ENCODE measurements around the gene GALM.

GALM gene

GRCh38 chr2:38763228-38763627 is 97.3 kb downstream of the GALM start:
- FAIRE-seq (no peak), DNase-seq (ENCODE audit: insufficient read length, low spot score) (no peak)
- TF ChIP-seq CTCF (IDR thresholded peaks at IDR 0.05; ENCODE audit: insufficient read depth, missing control alignments): no peak

- TF ChIP-seq CTCF (IDR thresholded peaks at IDR 0.05; ENCODE audit: insufficient read depth, missing control alignments): no peak
- FAIRE-seq (no peak), DNase-seq (ENCODE audit: insufficient read length, low spot score) (no peak)
Measured at GRCh38 chr2:38763728-38764127, 97.8 kb downstream of the GALM start.

GRCh38 chr2:38765149-38765548 is 99.2 kb downstream of the GALM start:
- no peak for FAIRE-seq
- DNase-seq (ENCODE audit: insufficient read length, low spot score): no peak
- TF ChIP-seq CTCF (IDR thresholded peaks at IDR 0.05; ENCODE audit: insufficient read depth, missing control alignments): no peak

- FAIRE-seq: no peak
- no peak for DNase-seq (ENCODE audit: insufficient read length, low spot score)
- TF ChIP-seq CTCF (IDR thresholded peaks at IDR 0.05; ENCODE audit: insufficient read depth, missing control alignments): no peak
Measured at GRCh38 chr2:38765551-38765950, 99.6 kb downstream of the GALM start.

GRCh38 chr2:38771632-38772031 is 105.7 kb downstream of the GALM start:
- no peak for FAIRE-seq
- DNase-seq (ENCODE audit: insufficient read length, low spot score): no peak
- TF ChIP-seq CTCF (IDR thresholded peaks at IDR 0.05; ENCODE audit: insufficient read depth, missing control alignments): no peak

GRCh38 chr2:38775097-38775920 is 109.4 kb downstream of the GALM start:
- TF ChIP-seq CTCF (IDR thresholded peaks at IDR 0.05; ENCODE audit: insufficient read depth, missing control alignments): no peak
- FAIRE-seq: no peak

GRCh38 chr2:38775921-38776225 is 110.0 kb downstream of the GALM start:
- FAIRE-seq: no peak

More at GRCh38 chr2:38775097-38775920, 109.4 kb downstream of the GALM start:
- no peak for DNase-seq (ENCODE audit: insufficient read length, low spot score)

More at GRCh38 chr2:38775921-38776225, 110.0 kb downstream of the GALM start:
- TF ChIP-seq CTCF (IDR thresholded peaks at IDR 0.05; ENCODE audit: insufficient read depth, missing control alignments): no peak
- DNase-seq (ENCODE audit: insufficient read length, low spot score): no peak

Measured in D721Med (cell line).